ENCODE results near the gene SMYD3.

SMYD3 gene

GRCh38 chr1:246318036-246318359 lies 189.1 kb downstream of the SMYD3 start:
- H3K4me3 ChIP-seq (ENCODE audit: low read length in 2 of 2): no peak overlapping the region
- H3K27ac ChIP-seq (ENCODE audit: low read depth in 2 of 2, low read length in 2 of 2): no peak overlapping the region
- no peaks in the 10 kb centered on the region for H3K4me1 ChIP-seq (ENCODE audit: control insufficient read depth in 2 of 2, insufficient read depth in 2 of 2, low read length in 2 of 2)
- no peak overlapping the region for H3K9ac ChIP-seq (ENCODE audit: low read depth in 1 of 2, low read length in 2 of 2)
- no peaks in the 10 kb centered on the region for H3K36me3 ChIP-seq (ENCODE audit: control insufficient read depth in 2 of 2, insufficient read depth in 2 of 2, low read length in 2 of 2)
- no peaks in the 10 kb centered on the region for H3K9me3 ChIP-seq (ENCODE audit: control insufficient read depth in 2 of 2, low read length in 2 of 2)
- H3K27me3 ChIP-seq (ENCODE audit: control insufficient read depth in 2 of 2, insufficient read depth in 2 of 2, low read length in 2 of 2): no peaks in the 10 kb centered on the region

GRCh38 chr1:246317332-246318035 lies 189.6 kb downstream of the SMYD3 start:
- H3K36me3 ChIP-seq (ENCODE audit: control insufficient read depth in 2 of 2, insufficient read depth in 2 of 2, low read length in 2 of 2): no peaks in the 10 kb centered on the region
- no peaks in the 10 kb centered on the region for H3K27me3 ChIP-seq (ENCODE audit: control insufficient read depth in 2 of 2, insufficient read depth in 2 of 2, low read length in 2 of 2)
- no peak overlapping the region for H3K9ac ChIP-seq (ENCODE audit: low read depth in 1 of 2, low read length in 2 of 2)
- H3K9me3 ChIP-seq (ENCODE audit: control insufficient read depth in 2 of 2, low read length in 2 of 2): no peaks in the 10 kb centered on the region
- H3K27ac ChIP-seq (ENCODE audit: low read depth in 2 of 2, low read length in 2 of 2): no peak overlapping the region
- H3K4me1 ChIP-seq (ENCODE audit: control insufficient read depth in 2 of 2, insufficient read depth in 2 of 2, low read length in 2 of 2): no peaks in the 10 kb centered on the region
- H3K4me3 ChIP-seq (ENCODE audit: low read length in 2 of 2): no peak overlapping the region

- H3K9ac ChIP-seq (ENCODE audit: low read depth in 1 of 2, low read length in 2 of 2): no peak overlapping the region
- no peak overlapping the region for H3K4me3 ChIP-seq (ENCODE audit: low read length in 2 of 2)
- no peaks in the 10 kb centered on the region for H3K27me3 ChIP-seq (ENCODE audit: control insufficient read depth in 2 of 2, insufficient read depth in 2 of 2, low read length in 2 of 2)
- H3K4me1 ChIP-seq (ENCODE audit: control insufficient read depth in 2 of 2, insufficient read depth in 2 of 2, low read length in 2 of 2): no peaks in the 10 kb centered on the region
- no peaks in the 10 kb centered on the region for H3K9me3 ChIP-seq (ENCODE audit: control insufficient read depth in 2 of 2, low read length in 2 of 2)
- H3K27ac ChIP-seq (ENCODE audit: low read depth in 2 of 2, low read length in 2 of 2): no peak overlapping the region
- H3K36me3 ChIP-seq (ENCODE audit: control insufficient read depth in 2 of 2, insufficient read depth in 2 of 2, low read length in 2 of 2): no peaks in the 10 kb centered on the region
These were observed 195.6 kb downstream of the SMYD3 start for GRCh38 chr1:246311461-246311860.

GRCh38 chr1:246309247-246309884 lies 197.7 kb downstream of the SMYD3 start:
- Histone ChIP-seq H3K4me3 (ENCODE audit: low read length in 2 of 2) (no peak overlapping the region), H3K27me3 (ENCODE audit: control insufficient read depth in 2 of 2, insufficient read depth in 2 of 2, low read length in 2 of 2) (no peaks in the 10 kb centered on the region), H3K9ac (ENCODE audit: low read depth in 1 of 2, low read length in 2 of 2) (no peak overlapping the region), H3K9me3 (ENCODE audit: control insufficient read depth in 2 of 2, low read length in 2 of 2) (no peaks in the 10 kb centered on the region), H3K27ac (ENCODE audit: low read depth in 2 of 2, low read length in 2 of 2) (no peak overlapping the region), H3K4me1 (ENCODE audit: control insufficient read depth in 2 of 2, insufficient read depth in 2 of 2, low read length in 2 of 2) (no peaks in the 10 kb centered on the region), H3K36me3 (ENCODE audit: control insufficient read depth in 2 of 2, insufficient read depth in 2 of 2, low read length in 2 of 2) (no peaks in the 10 kb centered on the region)

- H3K4me1 ChIP-seq (ENCODE audit: control insufficient read depth in 2 of 2, insufficient read depth in 2 of 2, low read length in 2 of 2): no peaks in the 10 kb centered on the region
- H3K4me3 ChIP-seq (ENCODE audit: low read length in 2 of 2): no peak overlapping the region
- H3K9me3 ChIP-seq (ENCODE audit: control insufficient read depth in 2 of 2, low read length in 2 of 2): no peaks in the 10 kb centered on the region
- H3K36me3 ChIP-seq (ENCODE audit: control insufficient read depth in 2 of 2, insufficient read depth in 2 of 2, low read length in 2 of 2): no peaks in the 10 kb centered on the region
- no peaks in the 10 kb centered on the region for H3K27me3 ChIP-seq (ENCODE audit: control insufficient read depth in 2 of 2, insufficient read depth in 2 of 2, low read length in 2 of 2)
- H3K27ac ChIP-seq (ENCODE audit: low read depth in 2 of 2, low read length in 2 of 2): no peak overlapping the region
- H3K9ac ChIP-seq (ENCODE audit: low read depth in 1 of 2, low read length in 2 of 2): no peak overlapping the region
These were observed 198.5 kb downstream of the SMYD3 start for GRCh38 chr1:246308533-246309075.

DNA sequence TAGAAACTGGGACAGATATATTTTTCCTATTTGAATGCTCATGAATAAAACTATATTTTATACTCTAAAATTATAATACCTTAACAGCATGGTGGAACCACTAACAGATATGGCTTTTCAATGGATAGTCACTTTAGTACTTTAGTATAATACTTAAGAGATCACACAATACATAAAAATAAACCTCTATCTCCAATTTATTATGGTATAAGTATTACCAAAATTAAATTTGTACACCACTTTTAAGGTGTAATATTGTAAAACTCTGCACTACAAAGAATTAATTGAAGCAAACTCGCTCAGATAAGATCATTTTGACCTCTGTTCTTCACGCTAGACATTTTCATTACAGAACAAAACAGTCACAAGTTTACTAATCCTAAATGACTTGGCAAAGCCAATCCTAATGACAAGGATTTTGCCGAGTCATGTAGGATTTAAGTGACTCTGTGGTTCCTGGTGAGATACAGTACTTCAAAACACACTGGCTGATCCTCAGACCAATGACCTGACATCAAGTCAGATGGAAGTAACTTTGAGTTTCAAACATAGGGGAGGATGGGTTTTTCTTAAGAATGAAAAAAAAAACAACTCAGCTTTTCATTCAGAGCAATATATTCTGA lies 200.6 kb downstream of the SMYD3 start:
- H3K4me1 ChIP-seq (ENCODE audit: control insufficient read depth in 2 of 2, insufficient read depth in 2 of 2, low read length in 2 of 2): no peaks in the 10 kb centered on the region
- no peaks in the 10 kb centered on the region for H3K36me3 ChIP-seq (ENCODE audit: control insufficient read depth in 2 of 2, insufficient read depth in 2 of 2, low read length in 2 of 2)
- H3K27me3 ChIP-seq (ENCODE audit: control insufficient read depth in 2 of 2, insufficient read depth in 2 of 2, low read length in 2 of 2): no peaks in the 10 kb centered on the region
- no peaks in the 10 kb centered on the region for H3K9me3 ChIP-seq (ENCODE audit: control insufficient read depth in 2 of 2, low read length in 2 of 2)
- no peak overlapping the region for H3K4me3 ChIP-seq (ENCODE audit: low read length in 2 of 2)
- H3K27ac ChIP-seq (ENCODE audit: low read depth in 2 of 2, low read length in 2 of 2): no peak overlapping the region
- H3K9ac ChIP-seq (ENCODE audit: low read depth in 1 of 2, low read length in 2 of 2): no peak overlapping the region

DNA sequence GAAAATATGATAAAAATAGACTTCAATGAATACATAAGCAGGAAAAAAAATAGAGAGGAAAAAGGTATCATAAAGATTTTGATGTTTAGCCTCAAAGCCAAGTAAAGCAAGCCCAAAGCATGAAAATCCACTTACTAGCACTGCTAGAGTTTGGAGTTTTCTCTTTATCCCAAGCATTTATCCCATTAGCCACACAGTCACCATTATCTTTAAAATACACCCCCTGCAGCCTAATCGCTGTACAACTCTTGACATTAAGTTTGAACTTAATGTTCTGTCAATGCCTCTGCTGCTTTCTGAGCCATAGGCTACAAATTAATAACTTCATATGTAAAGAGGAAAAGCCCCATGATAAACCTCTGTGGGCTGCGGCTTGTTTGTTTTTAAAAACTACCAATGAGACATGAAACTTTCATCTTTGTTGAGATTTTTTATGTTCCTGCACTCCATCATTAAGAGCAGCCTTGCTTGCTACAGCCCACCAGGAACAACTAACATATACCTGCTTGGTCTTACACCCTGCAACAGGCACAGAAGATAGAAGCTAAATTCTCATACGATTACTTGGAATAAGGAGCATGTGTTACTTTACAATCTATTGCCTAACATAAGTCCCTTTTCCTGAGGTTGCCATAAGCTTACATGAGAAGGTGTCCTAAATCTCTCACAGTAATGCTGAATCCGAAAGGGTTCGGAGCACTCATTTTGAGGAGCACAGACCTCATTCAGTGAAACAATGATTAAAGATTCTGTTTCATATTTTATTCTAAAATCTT lies 202.4 kb downstream of the SMYD3 start:
- no peaks in the 10 kb centered on the region for H3K9me3 ChIP-seq (ENCODE audit: control insufficient read depth in 2 of 2, low read length in 2 of 2)
- H3K9ac ChIP-seq (ENCODE audit: low read depth in 1 of 2, low read length in 2 of 2): no peak overlapping the region
- H3K4me1 ChIP-seq (ENCODE audit: control insufficient read depth in 2 of 2, insufficient read depth in 2 of 2, low read length in 2 of 2): no peaks in the 10 kb centered on the region
- no peak overlapping the region for H3K27ac ChIP-seq (ENCODE audit: low read depth in 2 of 2, low read length in 2 of 2)
- no peaks in the 10 kb centered on the region for H3K36me3 ChIP-seq (ENCODE audit: control insufficient read depth in 2 of 2, insufficient read depth in 2 of 2, low read length in 2 of 2)
- no peak overlapping the region for H3K4me3 ChIP-seq (ENCODE audit: low read length in 2 of 2)
- no peaks in the 10 kb centered on the region for H3K27me3 ChIP-seq (ENCODE audit: control insufficient read depth in 2 of 2, insufficient read depth in 2 of 2, low read length in 2 of 2)

- Histone ChIP-seq H3K27me3 (ENCODE audit: control insufficient read depth in 2 of 2, insufficient read depth in 2 of 2, low read length in 2 of 2) (no peaks in the 10 kb centered on the region), H3K36me3 (ENCODE audit: control insufficient read depth in 2 of 2, insufficient read depth in 2 of 2, low read length in 2 of 2) (no peaks in the 10 kb centered on the region), H3K4me3 (ENCODE audit: low read length in 2 of 2) (no peak overlapping the region), H3K9ac (ENCODE audit: low read depth in 1 of 2, low read length in 2 of 2) (no peak overlapping the region), H3K9me3 (ENCODE audit: control insufficient read depth in 2 of 2, low read length in 2 of 2) (no peaks in the 10 kb centered on the region), H3K27ac (ENCODE audit: low read depth in 2 of 2, low read length in 2 of 2) (no peak overlapping the region), H3K4me1 (ENCODE audit: control insufficient read depth in 2 of 2, insufficient read depth in 2 of 2, low read length in 2 of 2) (no peaks in the 10 kb centered on the region)
These were observed 204.3 kb downstream of the SMYD3 start for GRCh38 chr1:246302711-246303317.

DNA sequence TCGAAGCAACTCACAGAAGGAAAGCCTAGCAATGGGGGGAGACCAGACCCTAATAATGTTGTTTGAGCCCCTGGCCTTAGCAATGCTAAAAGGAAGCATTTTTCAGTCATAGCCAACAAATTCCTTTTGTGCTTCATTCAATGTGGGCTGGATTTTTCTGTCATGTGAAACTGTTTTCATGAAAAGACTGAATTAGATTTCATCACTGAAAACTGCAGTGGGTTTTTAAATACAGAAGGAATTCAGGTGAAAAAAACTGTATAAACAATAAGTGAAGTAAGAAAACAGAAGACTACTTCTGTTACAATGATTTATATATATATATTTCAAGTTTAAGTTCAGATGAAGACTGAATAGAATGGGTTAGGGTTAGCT lies 204.8 kb downstream of the SMYD3 start:
- Histone ChIP-seq H3K36me3 (ENCODE audit: control insufficient read depth in 2 of 2, insufficient read depth in 2 of 2, low read length in 2 of 2) (no peaks in the 10 kb centered on the region), H3K4me3 (ENCODE audit: low read length in 2 of 2) (no peak overlapping the region), H3K27ac (ENCODE audit: low read depth in 2 of 2, low read length in 2 of 2) (no peak overlapping the region), H3K4me1 (ENCODE audit: control insufficient read depth in 2 of 2, insufficient read depth in 2 of 2, low read length in 2 of 2) (no peaks in the 10 kb centered on the region), H3K9me3 (ENCODE audit: control insufficient read depth in 2 of 2, low read length in 2 of 2) (no peaks in the 10 kb centered on the region), H3K9ac (ENCODE audit: low read depth in 1 of 2, low read length in 2 of 2) (no peak overlapping the region), H3K27me3 (ENCODE audit: control insufficient read depth in 2 of 2, insufficient read depth in 2 of 2, low read length in 2 of 2) (no peaks in the 10 kb centered on the region)

Data from mucosa of rectum (tissue), 2 donors.